ENCODE results near the gene LMX1B. TPM values are rescaled to one million over a fixed set of nuclear protein-coding genes. Genes with fewer than 3 reads are reported as not detected.

Gene LMX1B
- polyA plus RNA-seq, 1 donor from 2014 or later = not detected

GRCh38 chr9:126650404-126651341, 36.9 kb downstream of the LMX1B start:
- Histone ChIP-seq H3K27ac (ENCODE audit: low read length) (no peak overlapping the region), H3F3A (ENCODE audit: insufficient read depth, low read length, poor library complexity, severe bottlenecking) (no peaks in the 10 kb centered on the region)

DNA sequence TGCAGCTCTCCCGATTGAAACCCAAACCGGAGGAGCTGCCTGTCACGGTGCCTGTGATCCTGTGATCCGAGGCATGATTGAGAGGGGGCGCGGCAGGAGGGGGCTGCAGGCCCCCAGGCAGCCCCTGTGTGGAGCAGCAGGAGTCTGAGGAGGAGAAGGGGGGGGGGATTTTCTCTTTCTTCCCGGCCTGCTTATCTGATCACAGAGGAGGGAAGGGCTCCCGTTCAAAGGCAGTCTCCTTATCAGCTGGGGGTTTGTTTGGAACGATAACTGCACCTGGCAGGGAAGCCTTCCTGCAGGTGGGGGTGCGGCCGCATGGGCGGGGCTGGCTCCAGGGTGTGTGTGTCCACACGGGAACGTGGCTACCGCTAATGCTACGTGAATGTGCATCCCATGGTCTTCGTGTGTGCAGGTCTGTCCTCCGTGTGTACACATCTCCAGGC, 38.4 kb downstream of the LMX1B start:
- Histone ChIP-seq H3K9me3 (ENCODE audit: low read length) (no peaks in the 10 kb centered on the region), H3K27me3 (ENCODE audit: insufficient read depth, low read depth, low read length) (no peaks in the 10 kb centered on the region), H2AFZ (ENCODE audit: low read depth, low read length) (no peak overlapping the region), H4K20me1 (ENCODE audit: insufficient read depth) (no peaks in the 10 kb centered on the region), H3K9ac (ENCODE audit: low read length) (no peak overlapping the region), H3K36me3 (ENCODE audit: insufficient read depth, low read length) (no peaks in the 10 kb centered on the region), H3K9me2 (ENCODE audit: insufficient read depth, low read length) (no peaks in the 10 kb centered on the region), H3K4me2 (ENCODE audit: low read length) (no peak overlapping the region), H3K79me2 (replicated peaks; ENCODE audit: insufficient read depth, low read length) (no peaks in the 10 kb centered on the region), H3K27ac (ENCODE audit: low read length) (no peak overlapping the region), H3F3A (ENCODE audit: insufficient read depth, low read length, poor library complexity, severe bottlenecking) (no peaks in the 10 kb centered on the region), H3K4me3 (ENCODE audit: low read length) (no peak overlapping the region)
- no peak for TF ChIP-seq MXI1 (conservative IDR thresholded peaks at IDR 0.05; ENCODE audit: poor library complexity, severe bottlenecking)
- TF ChIP-seq EP300 (conservative IDR thresholded peaks at IDR 0.05; ENCODE audit: poor library complexity, severe bottlenecking) = no peak
- TF ChIP-seq, protein P1, sequence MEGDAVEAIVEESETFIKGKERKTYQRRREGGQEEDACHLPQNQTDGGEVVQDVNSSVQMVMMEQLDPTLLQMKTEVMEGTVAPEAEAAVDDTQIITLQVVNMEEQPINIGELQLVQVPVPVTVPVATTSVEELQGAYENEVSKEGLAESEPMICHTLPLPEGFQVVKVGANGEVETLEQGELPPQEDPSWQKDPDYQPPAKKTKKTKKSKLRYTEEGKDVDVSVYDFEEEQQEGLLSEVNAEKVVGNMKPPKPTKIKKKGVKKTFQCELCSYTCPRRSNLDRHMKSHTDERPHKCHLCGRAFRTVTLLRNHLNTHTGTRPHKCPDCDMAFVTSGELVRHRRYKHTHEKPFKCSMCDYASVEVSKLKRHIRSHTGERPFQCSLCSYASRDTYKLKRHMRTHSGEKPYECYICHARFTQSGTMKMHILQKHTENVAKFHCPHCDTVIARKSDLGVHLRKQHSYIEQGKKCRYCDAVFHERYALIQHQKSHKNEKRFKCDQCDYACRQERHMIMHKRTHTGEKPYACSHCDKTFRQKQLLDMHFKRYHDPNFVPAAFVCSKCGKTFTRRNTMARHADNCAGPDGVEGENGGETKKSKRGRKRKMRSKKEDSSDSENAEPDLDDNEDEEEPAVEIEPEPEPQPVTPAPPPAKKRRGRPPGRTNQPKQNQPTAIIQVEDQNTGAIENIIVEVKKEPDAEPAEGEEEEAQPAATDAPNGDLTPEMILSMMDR (IDR thresholded peaks at IDR 0.05; ENCODE audit: poor library complexity, severe bottlenecking) = no peak
- no peak for TF ChIP-seq REST (IDR thresholded peaks at IDR 0.05; ENCODE audit: borderline replicate concordance)
- TF ChIP-seq SMC3 (conservative IDR thresholded peaks at IDR 0.05; ENCODE audit: poor library complexity) = no peak

More at GRCh38 chr9:126650404-126651341, 36.9 kb downstream of the LMX1B start:
- Histone ChIP-seq H3K4me2 (ENCODE audit: low read length) (no peak overlapping the region), H3K9ac (ENCODE audit: low read length) (peak overlapping the region; percentile 1), H4K20me1 (ENCODE audit: insufficient read depth) (no peaks in the 10 kb centered on the region), H3K36me3 (ENCODE audit: insufficient read depth, low read length) (no peaks in the 10 kb centered on the region), H3K27me3 (ENCODE audit: insufficient read depth, low read depth, low read length) (no peaks in the 10 kb centered on the region), H3K4me3 (ENCODE audit: low read length) (no peak overlapping the region), H3K9me3 (ENCODE audit: low read length) (no peaks in the 10 kb centered on the region), H3K9me2 (ENCODE audit: insufficient read depth, low read length) (no peaks in the 10 kb centered on the region), H3K79me2 (replicated peaks; ENCODE audit: insufficient read depth, low read length) (no peaks in the 10 kb centered on the region), H2AFZ (ENCODE audit: low read depth, low read length) (no peak overlapping the region)
- no peak for TF ChIP-seq RAD21 (conservative IDR thresholded peaks at IDR 0.05)
- no peak for TF ChIP-seq REST (IDR thresholded peaks at IDR 0.05; ENCODE audit: borderline replicate concordance)
- no peak for TF ChIP-seq POLR2AphosphoS5 (IDR thresholded peaks at IDR 0.05)
- TF ChIP-seq EP300 (conservative IDR thresholded peaks at IDR 0.05; ENCODE audit: poor library complexity, severe bottlenecking) = no peak
- TF ChIP-seq, protein P1 (IDR thresholded peaks at IDR 0.05; ENCODE audit: poor library complexity, severe bottlenecking) = no peak
- no peak for TF ChIP-seq MXI1 (conservative IDR thresholded peaks at IDR 0.05; ENCODE audit: poor library complexity, severe bottlenecking)
- TF ChIP-seq EZH2 (IDR thresholded peaks at IDR 0.05; ENCODE audit: borderline replicate concordance, insufficient read depth, low read length, poor library complexity, severe bottlenecking) = no peak

Data from neural cell (in vitro differentiated cells).